ENCODE data around the gene CYSLTR2. TPM values are rescaled to one million over a fixed set of nuclear protein-coding genes. Genes with fewer than 3 reads are reported as not detected.

CYSLTR2 gene
- total RNA-seq, 1 donor from 2014 or later = not detected

- Mint-ChIP-seq H3K36me3 (ENCODE audit: low read depth) (no peaks in the 10 kb centered on the region), H3K27ac (ENCODE audit: unreplicated experiment) (no peak overlapping the region), H3K4me3 (ENCODE audit: unreplicated experiment) (no peak overlapping the region), H3K27me3 (ENCODE audit: low read depth) (peaks cover 10% of the 10 kb centered on the region), H3K4me1 (ENCODE audit: low read depth) (peaks cover 6% of the 10 kb centered on the region), H3K9me3 (ENCODE audit: low read depth) (no peaks in the 10 kb centered on the region)
- DNase-seq (ENCODE audit: low spot score) = no peak
- TF ChIP-seq CTCF (IDR thresholded peaks at IDR 0.05) = no peak
These were observed 1.6 kb downstream of the CYSLTR2 start for GRCh38 chr13:48655291-48655690.

- Mint-ChIP-seq H3K4me1 (ENCODE audit: low read depth) (peaks cover 6% of the 10 kb centered on the region), H3K36me3 (ENCODE audit: low read depth) (no peaks in the 10 kb centered on the region), H3K9me3 (ENCODE audit: low read depth) (no peaks in the 10 kb centered on the region), H3K4me3 (ENCODE audit: unreplicated experiment) (no peak overlapping the region), H3K27me3 (ENCODE audit: low read depth) (peaks cover 10% of the 10 kb centered on the region), H3K27ac (ENCODE audit: unreplicated experiment) (no peak overlapping the region)
- no peak for DNase-seq (ENCODE audit: low spot score)
- TF ChIP-seq CTCF (IDR thresholded peaks at IDR 0.05) = no peak
These were observed 2.9 kb downstream of the CYSLTR2 start for GRCh38 chr13:48656608-48657007.

GRCh38 chr13:48660361-48661076 is 6.8 kb downstream of the CYSLTR2 start:
- Mint-ChIP-seq H3K9me3 (ENCODE audit: low read depth) (peaks cover 21% of the 10 kb centered on the region), H3K36me3 (ENCODE audit: low read depth) (no peaks in the 10 kb centered on the region), H3K4me1 (ENCODE audit: low read depth) (no peaks in the 10 kb centered on the region), H3K27ac (ENCODE audit: unreplicated experiment) (no peak overlapping the region), H3K4me3 (ENCODE audit: unreplicated experiment) (no peak overlapping the region), H3K27me3 (ENCODE audit: low read depth) (no peaks in the 10 kb centered on the region)
- no peak for DNase-seq (ENCODE audit: low spot score)
- TF ChIP-seq CTCF (IDR thresholded peaks at IDR 0.05) = no peak

GRCh38 chr13:48661107-48661506 is 7.4 kb downstream of the CYSLTR2 start:
- Mint-ChIP-seq H3K36me3 (ENCODE audit: low read depth) (peaks cover under 1% of the 10 kb centered on the region), H3K27ac (ENCODE audit: unreplicated experiment) (no peak overlapping the region), H3K4me3 (ENCODE audit: unreplicated experiment) (no peak overlapping the region), H3K9me3 (ENCODE audit: low read depth) (peaks cover 27% of the 10 kb centered on the region), H3K27me3 (ENCODE audit: low read depth) (peaks cover 2% of the 10 kb centered on the region), H3K4me1 (ENCODE audit: low read depth) (no peaks in the 10 kb centered on the region)
- DNase-seq (ENCODE audit: low spot score) = no peak
- TF ChIP-seq CTCF (IDR thresholded peaks at IDR 0.05) = no peak

GRCh38 chr13:48662226-48662625 is 8.5 kb downstream of the CYSLTR2 start:
- peaks cover 38% of the 10 kb centered on the region for H3K9me3 Mint-ChIP-seq (ENCODE audit: low read depth)
- H3K4me1 Mint-ChIP-seq (ENCODE audit: low read depth) = no peaks in the 10 kb centered on the region
- peaks cover 2% of the 10 kb centered on the region for H3K27me3 Mint-ChIP-seq (ENCODE audit: low read depth)
- H3K27ac Mint-ChIP-seq (ENCODE audit: unreplicated experiment) = no peak overlapping the region
- DNase-seq (ENCODE audit: low spot score) = no peak
- no peak for TF ChIP-seq CTCF (IDR thresholded peaks at IDR 0.05)
- no peak overlapping the region for H3K4me3 Mint-ChIP-seq (ENCODE audit: unreplicated experiment)
- peaks cover 3% of the 10 kb centered on the region for H3K36me3 Mint-ChIP-seq (ENCODE audit: low read depth)

All from chondrocyte (in vitro differentiated cells).